ENCODE measurements around the gene KCTD17. TPM values are rescaled to one million over a fixed set of nuclear protein-coding genes. Genes with fewer than 3 reads are reported as not detected.

Gene KCTD17
- polyA plus RNA-seq, 3 donors: 8.4 to 40.0 (median 9.0) TPM

DNA sequence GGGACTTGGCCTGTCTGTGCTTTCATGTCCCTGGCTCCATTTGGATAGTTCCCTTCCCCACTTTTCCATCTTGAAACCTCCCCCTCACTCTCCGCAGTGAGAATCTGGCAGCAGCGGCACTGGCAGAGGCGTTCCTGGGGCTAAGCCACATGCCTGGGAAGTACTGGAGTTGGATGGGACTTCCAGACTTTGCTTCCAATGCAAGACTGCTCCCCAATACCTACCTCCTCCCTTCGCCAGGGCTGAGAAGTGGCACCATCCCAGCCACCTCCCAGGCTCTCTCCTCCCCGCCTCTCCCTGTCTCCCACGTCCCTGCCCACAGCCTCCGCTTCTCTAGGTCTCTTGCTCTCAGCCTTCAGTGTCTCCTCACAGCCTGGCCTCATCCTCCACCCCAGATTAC, 48.9 kb upstream of the KCTD17 start:
- H3K36me3 ChIP-seq (replicated peaks in 1 of 2; ENCODE audit: control insufficient read depth in 1 of 2, insufficient read depth in 2 of 2, low read length in 2 of 2): no peaks in the 10 kb centered on the region
- no peak overlapping the region for H3K9ac ChIP-seq (ENCODE audit: insufficient read depth, low read length, poor library complexity, severe bottlenecking)
- H3K27ac Mint-ChIP-seq: no peak overlapping the region
- intact Hi-C loops (cut with micrococcal nuclease): no loop called here
- H3K27ac ChIP-seq (ENCODE audit: low read depth in 1 of 2, low read length in 2 of 2): no peak overlapping the region
- H3K4me1 Mint-ChIP-seq: peaks cover 4% of the 10 kb centered on the region
- no peak overlapping the region for H3K4me3 ChIP-seq (replicated peaks in 1 of 3; ENCODE audit: low read depth in 2 of 3, low read length in 3 of 3)
- DNase-seq: no peak
- H3K27me3 Mint-ChIP-seq (ENCODE audit: low read depth in 3 of 3): peaks cover 1 to 27% (median 13%) of the 10 kb centered on the region in 3 donors
- peaks cover 0 to 3% of the 10 kb centered on the region in 2 donors for H3K27me3 ChIP-seq (ENCODE audit: control insufficient read depth in 2 of 2, insufficient read depth in 2 of 2, low read length in 2 of 2)
- H3K4me1 ChIP-seq (ENCODE audit: control insufficient read depth in 1 of 2, insufficient read depth in 2 of 2, low read length in 2 of 2): no peaks in the 10 kb centered on the region
- TF ChIP-seq, protein P1, sequence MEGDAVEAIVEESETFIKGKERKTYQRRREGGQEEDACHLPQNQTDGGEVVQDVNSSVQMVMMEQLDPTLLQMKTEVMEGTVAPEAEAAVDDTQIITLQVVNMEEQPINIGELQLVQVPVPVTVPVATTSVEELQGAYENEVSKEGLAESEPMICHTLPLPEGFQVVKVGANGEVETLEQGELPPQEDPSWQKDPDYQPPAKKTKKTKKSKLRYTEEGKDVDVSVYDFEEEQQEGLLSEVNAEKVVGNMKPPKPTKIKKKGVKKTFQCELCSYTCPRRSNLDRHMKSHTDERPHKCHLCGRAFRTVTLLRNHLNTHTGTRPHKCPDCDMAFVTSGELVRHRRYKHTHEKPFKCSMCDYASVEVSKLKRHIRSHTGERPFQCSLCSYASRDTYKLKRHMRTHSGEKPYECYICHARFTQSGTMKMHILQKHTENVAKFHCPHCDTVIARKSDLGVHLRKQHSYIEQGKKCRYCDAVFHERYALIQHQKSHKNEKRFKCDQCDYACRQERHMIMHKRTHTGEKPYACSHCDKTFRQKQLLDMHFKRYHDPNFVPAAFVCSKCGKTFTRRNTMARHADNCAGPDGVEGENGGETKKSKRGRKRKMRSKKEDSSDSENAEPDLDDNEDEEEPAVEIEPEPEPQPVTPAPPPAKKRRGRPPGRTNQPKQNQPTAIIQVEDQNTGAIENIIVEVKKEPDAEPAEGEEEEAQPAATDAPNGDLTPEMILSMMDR (IDR thresholded peaks at IDR 0.05): no peak
- H3K4me3 Mint-ChIP-seq: no peak overlapping the region
- no peak overlapping the region for H2AFZ ChIP-seq (ENCODE audit: insufficient read depth, low read depth, low read length, poor library complexity, severe bottlenecking)
- H3K4me2 ChIP-seq (replicated peaks; ENCODE audit: extremely low read depth, low read length, poor library complexity, severe bottlenecking): no peak overlapping the region
- 80% methylated on average over 1 of the region's 7 CpGs for WGBS (ENCODE audit: insufficient coverage)
- H3K9me3 ChIP-seq (replicated peaks in 1 of 2; ENCODE audit: control insufficient read depth in 1 of 2, insufficient read depth in 1 of 2, low read length in 2 of 2): no peaks in the 10 kb centered on the region
- peaks cover 0 to 8% (median 3%) of the 10 kb centered on the region in 7 donors for H3K9me3 Mint-ChIP-seq
- no peaks in the 10 kb centered on the region for H3K36me3 Mint-ChIP-seq
- no peaks in the 10 kb centered on the region for H3K79me2 ChIP-seq (ENCODE audit: insufficient read depth, low read length)
- no peaks in the 10 kb centered on the region for H4K20me1 ChIP-seq (ENCODE audit: insufficient read depth, low read length)

DNA sequence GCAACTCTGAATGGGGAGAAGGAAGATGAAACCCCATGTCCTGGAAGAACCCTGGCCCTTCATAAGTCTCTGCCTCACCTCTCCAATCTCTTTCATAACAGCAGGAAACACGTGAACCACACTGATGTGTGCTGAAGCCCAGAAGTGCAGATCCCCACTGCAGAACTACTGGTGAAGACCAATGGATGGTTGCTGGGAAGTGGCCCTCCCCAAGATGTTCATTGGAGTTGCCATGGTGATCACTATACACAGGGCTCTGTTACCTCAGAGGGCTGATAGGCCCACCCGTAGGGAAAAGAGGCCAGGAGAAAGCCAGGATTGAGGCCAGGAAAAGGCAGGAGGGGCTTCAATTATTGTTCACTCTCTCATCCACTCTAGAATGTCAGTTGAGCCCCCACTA, 43.9 kb upstream of the KCTD17 start:
- Histone ChIP-seq H3K36me3 (replicated peaks in 1 of 2; ENCODE audit: control insufficient read depth in 1 of 2, insufficient read depth in 2 of 2, low read length in 2 of 2) (no peaks in the 10 kb centered on the region), H3K4me3 (replicated peaks in 1 of 3; ENCODE audit: low read depth in 2 of 3, low read length in 3 of 3) (no peak overlapping the region), H4K20me1 (ENCODE audit: insufficient read depth, low read length) (no peaks in the 10 kb centered on the region), H3K4me2 (replicated peaks; ENCODE audit: extremely low read depth, low read length, poor library complexity, severe bottlenecking) (no peak overlapping the region), H2AFZ (ENCODE audit: insufficient read depth, low read depth, low read length, poor library complexity, severe bottlenecking) (no peak overlapping the region), H3K27me3 (ENCODE audit: control insufficient read depth in 2 of 2, insufficient read depth in 2 of 2, low read length in 2 of 2) (peaks cover 0 to 12% of the 10 kb centered on the region in 2 donors), H3K9ac (ENCODE audit: insufficient read depth, low read length, poor library complexity, severe bottlenecking) (no peak overlapping the region), H3K79me2 (ENCODE audit: insufficient read depth, low read length) (no peaks in the 10 kb centered on the region), H3K27ac (ENCODE audit: low read depth in 1 of 2, low read length in 2 of 2) (no peak overlapping the region), H3K4me1 (ENCODE audit: control insufficient read depth in 1 of 2, insufficient read depth in 2 of 2, low read length in 2 of 2) (no peaks in the 10 kb centered on the region), H3K9me3 (replicated peaks in 1 of 2; ENCODE audit: control insufficient read depth in 1 of 2, insufficient read depth in 1 of 2, low read length in 2 of 2) (no peaks in the 10 kb centered on the region)
- WGBS (ENCODE audit: insufficient coverage): 0% methylated on average over 1 of the region's 2 CpGs
- Mint-ChIP-seq H3K27ac (no peak overlapping the region), H3K27me3 (ENCODE audit: low read depth in 3 of 3) (peaks cover 11 to 31% (median 19%) of the 10 kb centered on the region in 3 donors), H3K4me3 (no peak overlapping the region), H3K36me3 (peaks cover 0 to 2% of the 10 kb centered on the region in 2 donors), H3K4me1 (peaks cover 5% of the 10 kb centered on the region), H3K9me3 (peaks cover 2 to 9% (median 3%) of the 10 kb centered on the region in 7 donors)
- TF ChIP-seq, protein P1 (IDR thresholded peaks at IDR 0.05): no peak
- no peak for DNase-seq
- intact Hi-C loops (cut with micrococcal nuclease): no loop called here
